A549 (cell line): ENCODE measurements around the gene GOLGA6A.

ENCODE experiments used
- MAFK ChIP-seq: fragments of 450-650 bp; IDR thresholded peaks from 2 replicates; pipeline ENCODE4 v1.6.1; 2014; ENCODE audit not compliant: partially characterized antibody
- RNF2 ChIP-seq: fragments of 200-600 bp; sonication (generic); IDR thresholded peaks from 2 replicates; pipeline ENCODE4 v1.6.1; 2016; ENCODE audit warnings: low read depth, mild to moderate bottlenecking, antibody characterized with exemption, moderate library complexity, borderline replicate concordance
- TP53 ChIP-seq: fragments of 250-450 bp; sonication (Bioruptor Pico); IDR thresholded peaks from 2 replicates; pipeline ENCODE4 v1.5.0; 2021; ENCODE audit warnings: mild to moderate bottlenecking, moderate library complexity
- TF ChIP-seq, protein P1 (sequence below): fragments of >200 bp; sonication (Bioruptor Twin); formaldehyde crosslinking; IDR thresholded peaks from 3 replicates; pipeline ENCODE4 v1.5.1; 2016

DNA sequence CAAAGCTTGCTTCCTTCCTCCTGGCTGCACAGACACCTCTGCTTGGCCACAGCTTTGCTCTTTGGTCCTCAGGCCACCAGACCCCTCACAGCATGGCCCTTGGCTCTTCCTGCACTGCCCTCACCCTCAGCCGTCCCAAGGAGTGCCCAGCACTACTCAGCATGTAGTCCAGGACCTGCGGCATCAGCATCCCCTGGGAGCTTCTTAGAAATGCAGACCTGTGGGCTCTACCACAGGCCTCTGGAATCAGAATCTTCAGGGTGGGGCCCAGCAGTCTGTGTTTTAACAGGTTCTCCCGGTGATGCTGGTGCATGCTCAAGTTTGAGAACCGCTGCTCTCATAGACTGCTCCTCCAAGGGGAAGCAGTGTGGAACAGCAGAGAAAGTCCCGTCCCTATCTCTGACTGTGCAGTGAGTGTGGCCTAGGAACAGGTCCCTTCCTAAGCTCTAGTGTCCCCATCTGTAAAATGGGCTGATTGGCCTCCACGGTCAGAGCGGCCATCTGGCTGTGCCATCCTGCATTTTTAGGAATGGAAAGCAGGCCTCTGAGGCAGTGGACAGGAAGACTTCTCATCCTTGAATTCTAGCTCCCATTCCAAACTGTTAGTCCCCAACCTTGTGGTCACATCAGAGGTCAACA is 36.6 kb downstream of the GOLGA6A start:
- TF ChIP-seq, protein P1, sequence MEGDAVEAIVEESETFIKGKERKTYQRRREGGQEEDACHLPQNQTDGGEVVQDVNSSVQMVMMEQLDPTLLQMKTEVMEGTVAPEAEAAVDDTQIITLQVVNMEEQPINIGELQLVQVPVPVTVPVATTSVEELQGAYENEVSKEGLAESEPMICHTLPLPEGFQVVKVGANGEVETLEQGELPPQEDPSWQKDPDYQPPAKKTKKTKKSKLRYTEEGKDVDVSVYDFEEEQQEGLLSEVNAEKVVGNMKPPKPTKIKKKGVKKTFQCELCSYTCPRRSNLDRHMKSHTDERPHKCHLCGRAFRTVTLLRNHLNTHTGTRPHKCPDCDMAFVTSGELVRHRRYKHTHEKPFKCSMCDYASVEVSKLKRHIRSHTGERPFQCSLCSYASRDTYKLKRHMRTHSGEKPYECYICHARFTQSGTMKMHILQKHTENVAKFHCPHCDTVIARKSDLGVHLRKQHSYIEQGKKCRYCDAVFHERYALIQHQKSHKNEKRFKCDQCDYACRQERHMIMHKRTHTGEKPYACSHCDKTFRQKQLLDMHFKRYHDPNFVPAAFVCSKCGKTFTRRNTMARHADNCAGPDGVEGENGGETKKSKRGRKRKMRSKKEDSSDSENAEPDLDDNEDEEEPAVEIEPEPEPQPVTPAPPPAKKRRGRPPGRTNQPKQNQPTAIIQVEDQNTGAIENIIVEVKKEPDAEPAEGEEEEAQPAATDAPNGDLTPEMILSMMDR, result no peak
- TF ChIP-seq MAFK (no peak), TP53 (CRISPR knock-in tag) (no peak), RNF2 (no peak)
